SW 1271 (cell line): ENCODE data around the gene CACNA1C.

Source experiments
- DNase-seq, 2 experiments: peaks; one replicate each; lab custom pipeline; 2025; lab: John Stamatoyannopoulos, UW

The CACNA1C gene

DNA sequence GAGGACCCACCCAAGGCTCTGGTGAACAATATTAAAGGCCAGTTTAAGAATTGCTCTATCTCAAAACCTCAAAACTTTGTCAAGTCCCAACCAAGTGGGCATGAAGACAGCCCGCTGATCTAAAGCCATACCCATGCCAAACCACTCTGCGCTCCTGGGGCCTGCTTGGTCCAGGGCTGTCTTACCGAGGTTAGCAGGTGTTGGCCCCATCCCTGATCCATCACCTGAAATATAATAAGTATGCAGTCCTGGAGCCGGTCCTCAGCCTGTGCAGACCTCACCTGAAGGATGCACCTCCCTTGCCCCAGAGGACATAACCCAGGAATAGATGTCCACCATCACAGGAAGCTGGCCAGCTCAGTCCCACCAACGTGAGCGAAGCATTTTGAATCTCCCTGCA lies 543.7 kb downstream of the CACNA1C start:
- DNase-seq: no peak

DNA sequence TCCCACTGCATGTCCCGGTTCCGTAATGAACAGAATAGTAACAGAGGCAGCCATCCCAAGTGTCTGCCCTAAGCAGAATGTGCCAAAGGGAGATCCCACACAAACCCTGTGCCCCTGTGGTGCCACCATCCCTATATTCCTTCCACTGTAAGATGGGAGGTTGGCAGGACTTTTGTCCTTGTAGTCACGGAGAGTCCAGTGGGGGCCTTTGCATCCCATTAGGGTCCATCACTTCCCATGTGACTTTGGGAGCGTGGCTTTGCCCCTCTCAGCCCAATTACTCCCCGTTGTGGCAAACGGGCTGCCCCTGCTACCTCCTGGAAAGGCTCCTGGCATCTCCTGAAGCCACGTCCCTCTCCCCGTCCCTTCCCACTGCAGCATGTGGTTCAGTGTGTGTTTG lies 552.5 kb downstream of the CACNA1C start:
- no peak for DNase-seq

- DNase-seq: no peak
Measured at GRCh38 chr12:2606186-2606910, 553.6 kb downstream of the CACNA1C start.

DNA sequence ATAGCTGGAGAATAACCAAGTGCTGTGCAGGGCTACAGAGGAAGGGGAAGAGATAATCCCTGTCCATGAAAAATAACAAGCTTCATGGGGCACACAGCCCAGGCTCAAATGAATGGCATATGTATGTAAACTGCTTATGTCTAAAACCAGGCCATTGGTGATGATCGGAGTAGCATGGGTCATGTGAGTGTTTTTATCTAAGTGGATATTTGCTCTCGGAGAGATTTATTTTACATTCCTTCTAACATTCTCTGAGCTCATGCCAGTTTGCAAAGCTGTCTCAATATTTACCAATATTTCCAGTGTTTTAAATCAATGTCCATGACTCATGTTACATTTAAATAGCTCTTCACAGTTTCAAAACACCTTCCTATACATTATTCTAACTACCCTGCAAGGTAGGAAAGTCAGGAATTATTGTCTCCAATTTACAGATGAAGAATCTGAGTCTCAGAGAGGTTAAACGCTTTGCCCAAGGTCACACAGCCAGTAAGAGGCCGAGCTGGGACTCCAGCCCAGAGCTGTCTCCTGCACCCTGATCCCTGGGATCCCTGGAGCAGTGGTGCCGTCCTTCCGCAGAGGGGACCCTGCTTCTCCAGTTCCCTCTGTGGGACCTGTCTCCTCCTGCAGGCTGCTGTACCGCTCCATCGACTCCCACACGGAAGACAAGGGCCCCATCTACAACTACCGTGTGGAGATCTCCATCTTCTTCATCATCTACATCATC lies 555.3 kb downstream of the CACNA1C start:
- DNase-seq: no peak

GRCh38 chr12:2608608-2608945 lies 555.8 kb downstream of the CACNA1C start:
- no peak for DNase-seq

- no peak for DNase-seq
Measured at GRCh38 chr12:2609020-2609419, 556.2 kb downstream of the CACNA1C start.

GRCh38 chr12:2610358-2610757 lies 557.6 kb downstream of the CACNA1C start:
- DNase-seq: no peak

- DNase-seq: peak; percentile 61 to 77
Measured at GRCh38 chr12:2613326-2614073, 560.7 kb downstream of the CACNA1C start.

GRCh38 chr12:2614341-2614740 lies 561.6 kb downstream of the CACNA1C start:
- no peak for DNase-seq

GRCh38 chr12:2615665-2616402 lies 563.0 kb downstream of the CACNA1C start:
- DNase-seq: no peak

DNA sequence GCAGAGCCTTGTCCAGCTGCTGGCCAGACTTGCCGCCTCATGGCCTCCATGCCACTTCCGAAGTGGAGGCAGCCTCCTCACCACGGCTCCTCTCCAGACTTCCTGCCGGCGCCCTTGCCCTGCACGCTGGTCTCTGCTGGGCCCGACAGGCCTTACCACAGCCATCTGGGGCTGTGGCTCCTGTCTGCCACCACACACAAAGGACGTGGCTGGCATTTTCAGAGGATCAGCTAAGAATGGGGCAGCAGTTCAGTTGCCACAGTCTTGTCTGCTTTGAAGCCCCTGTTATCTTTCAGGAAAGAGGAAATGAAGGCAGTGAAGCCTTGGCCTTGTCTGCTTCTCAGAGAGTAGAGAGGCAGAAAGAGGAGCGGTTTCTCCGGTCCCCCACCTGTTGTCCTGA lies 564.0 kb downstream of the CACNA1C start:
- no peak for DNase-seq

DNA sequence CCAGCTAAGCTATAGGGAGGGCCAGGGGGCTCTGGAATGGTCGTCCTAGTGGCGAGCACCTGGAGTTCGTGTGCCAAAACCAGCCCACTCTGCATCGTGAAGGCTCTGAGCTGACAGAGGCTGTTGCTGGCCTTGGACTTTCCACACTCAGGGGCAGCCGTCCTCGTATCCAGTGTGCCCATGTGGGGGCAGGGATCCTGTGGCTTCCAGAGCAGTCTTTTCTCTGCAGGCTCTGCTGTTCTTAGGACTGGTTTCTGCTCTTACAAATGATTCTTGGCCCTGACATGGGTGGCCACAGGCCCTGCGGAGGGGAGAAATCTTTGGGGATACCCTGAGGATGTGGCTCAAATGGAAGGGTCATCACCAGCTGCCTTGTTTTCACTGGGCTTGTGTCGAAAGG lies 564.6 kb downstream of the CACNA1C start:
- no peak for DNase-seq

GRCh38 chr12:2618291-2618995 lies 565.7 kb downstream of the CACNA1C start:
- no peak for DNase-seq

DNA sequence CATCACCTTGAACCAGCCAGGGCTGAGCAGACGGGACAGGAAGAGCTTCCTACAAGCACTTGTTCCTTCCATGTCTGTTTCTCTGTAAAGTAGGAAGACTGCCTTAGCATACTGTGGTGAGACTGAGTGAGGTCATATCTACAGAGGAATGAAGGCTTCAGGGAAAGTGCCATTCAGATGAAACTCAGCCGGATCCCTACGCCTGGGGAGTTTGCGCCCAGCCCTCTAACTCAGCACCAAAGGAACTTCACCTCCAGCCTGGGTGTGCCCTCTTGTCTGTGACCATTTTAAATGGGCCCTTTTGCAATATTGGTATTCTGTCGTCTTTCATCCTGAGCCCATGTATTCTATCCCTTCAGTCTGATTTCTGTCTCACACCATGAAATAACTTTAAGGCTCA lies 566.3 kb downstream of the CACNA1C start:
- no peak for DNase-seq

- no peak for DNase-seq
Measured at GRCh38 chr12:2622460-2622859, 569.7 kb downstream of the CACNA1C start.

- DNase-seq: no peak
Measured at GRCh38 chr12:2623472-2623871, 570.7 kb downstream of the CACNA1C start.

DNA sequence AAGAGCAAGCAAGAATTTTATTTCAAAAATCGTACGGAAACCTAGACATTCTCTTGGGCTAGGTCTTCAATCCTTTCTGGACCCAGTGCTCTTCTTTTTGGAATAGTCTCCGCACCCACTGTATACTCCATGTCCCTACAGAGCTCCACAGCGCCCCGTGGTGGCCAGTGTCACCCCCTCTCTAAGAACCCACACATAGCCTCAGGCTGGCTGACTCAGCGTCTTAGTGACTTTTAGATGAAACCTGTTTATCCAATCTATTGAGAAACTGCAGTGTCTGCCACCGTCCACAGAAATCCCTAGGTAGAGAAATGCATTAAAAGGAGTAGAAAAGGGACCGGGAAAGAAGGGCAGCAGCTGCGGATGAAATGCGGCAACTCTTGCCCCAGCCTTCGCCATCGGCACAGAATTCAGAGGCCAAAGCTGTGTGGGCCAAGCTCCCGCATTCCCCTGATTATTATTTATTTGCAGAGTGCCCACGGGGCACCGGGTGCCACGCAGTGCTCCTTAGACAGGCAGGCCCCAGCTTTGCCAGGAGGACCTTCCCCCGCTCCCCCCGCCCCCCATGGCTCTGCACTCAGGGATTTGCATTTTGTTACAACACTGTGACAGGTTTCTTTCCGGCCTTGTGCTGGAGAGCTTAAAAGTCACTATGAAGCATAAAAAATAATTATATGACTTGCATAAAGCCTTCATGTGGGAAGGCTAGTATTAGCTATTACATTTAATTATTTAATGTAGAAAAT lies 571.9 kb downstream of the CACNA1C start:
- peak in 1 of 2 experiments; percentile 24 for DNase-seq

- no peak for DNase-seq
Measured at GRCh38 chr12:2625289-2625612, 572.5 kb downstream of the CACNA1C start.

DNA sequence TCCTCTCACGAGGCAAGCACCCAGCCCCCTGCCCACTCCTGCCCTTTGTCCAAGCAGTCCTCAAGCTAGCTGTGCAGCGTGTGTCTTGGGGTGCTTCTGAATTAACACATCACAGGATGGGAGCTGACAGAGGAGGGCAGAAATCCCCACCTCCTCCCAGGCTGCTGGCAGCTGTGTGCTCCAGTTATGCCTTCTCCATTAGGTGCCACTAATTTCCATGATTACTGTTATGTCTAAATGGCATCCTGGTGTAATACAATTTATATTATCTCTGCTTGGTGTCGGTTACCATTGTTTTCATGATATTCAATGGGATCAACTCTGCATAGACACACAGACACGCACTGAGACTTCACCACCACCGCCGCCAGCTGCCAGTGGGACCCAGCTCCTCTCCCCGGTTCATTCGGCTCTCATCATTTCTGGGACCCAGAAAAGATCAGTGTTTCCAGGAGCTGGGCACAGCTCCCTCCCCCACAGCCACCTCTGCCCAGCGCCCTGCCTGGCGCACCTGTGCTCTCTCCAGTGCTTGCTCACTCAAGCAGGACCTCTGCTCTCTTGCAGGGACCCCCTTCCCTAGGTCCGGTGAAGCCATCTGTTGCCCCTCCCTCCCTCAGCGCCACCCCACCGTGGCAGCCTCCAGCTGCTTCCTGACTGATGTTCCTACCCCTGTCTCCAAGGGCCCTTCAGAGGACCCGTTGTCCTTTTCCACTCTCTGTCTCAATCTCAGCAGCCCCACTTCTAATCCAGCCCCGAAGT lies 574.5 kb downstream of the CACNA1C start:
- no peak for DNase-seq

DNA sequence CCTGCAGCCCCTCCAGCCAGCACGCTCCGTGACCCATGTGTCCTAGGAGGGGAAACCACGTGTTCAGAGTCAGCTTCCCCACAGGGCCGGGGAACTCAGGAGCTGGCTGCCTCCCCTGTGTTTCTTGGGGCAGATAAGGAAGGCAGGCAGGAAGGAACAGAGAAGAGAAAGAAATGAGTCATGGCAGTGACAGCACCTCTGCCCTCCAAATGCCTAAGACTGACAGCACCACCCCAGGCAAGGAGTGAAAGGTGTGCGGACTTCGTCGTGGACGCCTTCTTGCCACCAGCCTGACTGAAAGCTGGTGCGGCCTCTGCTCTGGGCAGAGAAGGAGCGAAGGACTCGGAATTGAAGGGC lies 575.0 kb downstream of the CACNA1C start:
- DNase-seq: no peak
